Spinal cord (tissue), 10 donors: ENCODE results near the gene CCDC149. TPM values are rescaled to one million over a fixed set of nuclear protein-coding genes. Genes with fewer than 3 reads are reported as not detected.

ENCODE experiments used
- DNase-seq, 6 donors: peaks; one replicate each; pipeline versions ENCODE4 v3.0.0 to v3.0.0-alpha.2; 2013 to 2015; ENCODE audit warnings: low spot score in 6 of 6, low read depth in 4 of 6
- H3K27ac ChIP-seq: one replicate; pipeline ENCODE4 v1.5.1; 2013; ENCODE audit warnings: low read depth, low read length, control low read depth
- H3K27me3 ChIP-seq: one replicate; pipeline ENCODE4 v1.6.1; 2013; ENCODE audit warnings: low read length; ENCODE audit not compliant: control insufficient read depth, insufficient read depth
- H3K36me3 ChIP-seq: one replicate; pipeline ENCODE4 v1.6.1; 2013; ENCODE audit warnings: low read length; ENCODE audit not compliant: control insufficient read depth, insufficient read depth
- H3K4me1 ChIP-seq: one replicate; pipeline ENCODE4 v1.6.1; 2013; ENCODE audit warnings: low read length; ENCODE audit not compliant: control insufficient read depth, insufficient read depth
- H3K4me3 ChIP-seq: one replicate; pipeline ENCODE4 v1.5.1; 2013; ENCODE audit warnings: low read depth, low read length, control low read depth
- H3K9me3 ChIP-seq: one replicate; pipeline ENCODE4 v1.6.1; 2013; ENCODE audit warnings: low read length; ENCODE audit not compliant: control insufficient read depth, insufficient read depth
- WGBS: methylation state at CpG from one replicate; pipeline ENCODE4 v1.1.5; 2013; ENCODE audit warnings: missing lambda C conversion rate; ENCODE audit not compliant: insufficient coverage; 5-methylcytosine and 5-hydroxymethylcytosine counted together
- polyA plus RNA-seq, 2 donors: library from polyadenylated mRNA; unstranded; fragments of 120-200 nt; gene quantifications; one replicate each; pipeline ENCODE4 v1.2.1, GENCODE V29; 2013; ENCODE audit not compliant: insufficient read length in 2 of 2
- total RNA-seq, 2 donors: library from RNA; depleted of rRNA in 1 of 2; stranded (reverse); fragments of 120-200 nt in 1 of 2; fragments of >200 nt in 1 of 2; gene quantifications; one replicate each; pipeline versions ENCODE4 v1.2.3 to v1.2.4, GENCODE V29; 2013 to 2014
- donor health status: healthy.

The CCDC149 gene
- total and polyA plus RNA-seq, 4 donors, result 15.0 to 27.1 (median 23.3) TPM

- no peak overlapping the region for H3K4me3 ChIP-seq
- H3K9me3 ChIP-seq, result no peaks in the 10 kb centered on the region
- H3K36me3 ChIP-seq, result peaks cover 5% of the 10 kb centered on the region
- no peak for DNase-seq
- H3K4me1 ChIP-seq, result peaks cover 8% of the 10 kb centered on the region
- WGBS, result 87% methylated on average over 2 of the region's 3 CpGs
- H3K27ac ChIP-seq, result no peak overlapping the region
- H3K27me3 ChIP-seq, result no peaks in the 10 kb centered on the region
These were observed 24.9 kb downstream of the CCDC149 start for GRCh38 chr4:24887881-24888430.

- H3K36me3 ChIP-seq, result peaks cover under 1% of the 10 kb centered on the region
- H3K4me1 ChIP-seq, result peaks cover 8% of the 10 kb centered on the region
- H3K27ac ChIP-seq, result no peak overlapping the region
- no CpG with 5 or more reads among the region's 3 CpGs for WGBS
- no peak for DNase-seq
- no peak overlapping the region for H3K4me3 ChIP-seq
- H3K27me3 ChIP-seq, result no peaks in the 10 kb centered on the region
- H3K9me3 ChIP-seq, result no peaks in the 10 kb centered on the region
These were observed 26.2 kb downstream of the CCDC149 start for GRCh38 chr4:24886596-24886995.

GRCh38 chr4:24885342-24885741 lies 27.5 kb downstream of the CCDC149 start:
- Histone ChIP-seq H3K27me3 (no peaks in the 10 kb centered on the region), H3K36me3 (no peaks in the 10 kb centered on the region), H3K9me3 (no peaks in the 10 kb centered on the region), H3K27ac (no peak overlapping the region), H3K4me1 (peaks cover 8% of the 10 kb centered on the region), H3K4me3 (no peak overlapping the region)
- DNase-seq, result peak in 3 of 6 donors; percentile 15 to 64 (median 50)
- WGBS, result 28% methylated on average over 8 of the region's 8 CpGs

- Histone ChIP-seq H3K36me3 (no peaks in the 10 kb centered on the region), H3K27me3 (no peaks in the 10 kb centered on the region), H3K27ac (no peak overlapping the region), H3K4me1 (peaks cover 8% of the 10 kb centered on the region), H3K4me3 (no peak overlapping the region), H3K9me3 (no peaks in the 10 kb centered on the region)
- WGBS, result 68% methylated on average over 6 of the region's 8 CpGs
- no peak for DNase-seq
These were observed 27.9 kb downstream of the CCDC149 start for GRCh38 chr4:24884902-24885301.

GRCh38 chr4:24881508-24882196 lies 31.2 kb downstream of the CCDC149 start:
- H3K27me3 ChIP-seq, result no peaks in the 10 kb centered on the region
- H3K9me3 ChIP-seq, result no peaks in the 10 kb centered on the region
- DNase-seq, result no peak
- H3K27ac ChIP-seq, result no peak overlapping the region
- H3K4me3 ChIP-seq, result no peak overlapping the region
- no peaks in the 10 kb centered on the region for H3K36me3 ChIP-seq
- no CpG with 5 or more reads among the region's 3 CpGs for WGBS
- H3K4me1 ChIP-seq, result peaks cover 11% of the 10 kb centered on the region

GRCh38 chr4:24880186-24880585 lies 32.7 kb downstream of the CCDC149 start:
- no peak overlapping the region for H3K4me3 ChIP-seq
- peaks cover 7% of the 10 kb centered on the region for H3K4me1 ChIP-seq
- H3K36me3 ChIP-seq, result peaks cover 3% of the 10 kb centered on the region
- H3K27me3 ChIP-seq, result no peaks in the 10 kb centered on the region
- no peak for DNase-seq
- WGBS, result no CpG with 5 or more reads among the region's 8 CpGs
- H3K9me3 ChIP-seq, result no peaks in the 10 kb centered on the region
- H3K27ac ChIP-seq, result no peak overlapping the region

GRCh38 chr4:24878636-24879016 lies 34.2 kb downstream of the CCDC149 start:
- Histone ChIP-seq H3K9me3 (no peaks in the 10 kb centered on the region), H3K36me3 (peaks cover 9% of the 10 kb centered on the region), H3K27me3 (no peaks in the 10 kb centered on the region), H3K4me1 (peaks cover 2% of the 10 kb centered on the region), H3K27ac (no peak overlapping the region), H3K4me3 (no peak overlapping the region)
- WGBS, result 70% methylated on average over 7 of the region's 8 CpGs
- no peak for DNase-seq

GRCh38 chr4:24877868-24878635 lies 34.8 kb downstream of the CCDC149 start:
- peak in 1 of 6 donors; percentile 29 for DNase-seq
- Histone ChIP-seq H3K9me3 (no peaks in the 10 kb centered on the region), H3K4me1 (peaks cover 2% of the 10 kb centered on the region), H3K36me3 (peaks cover 9% of the 10 kb centered on the region), H3K27me3 (no peaks in the 10 kb centered on the region), H3K27ac (no peak overlapping the region), H3K4me3 (no peak overlapping the region)
- WGBS, result 51% methylated on average over 6 of the region's 9 CpGs

- WGBS, result 95% methylated on average over 5 of the region's 6 CpGs
- no peak overlapping the region for H3K27ac ChIP-seq
- H3K36me3 ChIP-seq, result peaks cover 9% of the 10 kb centered on the region
- DNase-seq, result no peak
- no peaks in the 10 kb centered on the region for H3K27me3 ChIP-seq
- H3K9me3 ChIP-seq, result no peaks in the 10 kb centered on the region
- no peak overlapping the region for H3K4me3 ChIP-seq
- peaks cover 2% of the 10 kb centered on the region for H3K4me1 ChIP-seq
These were observed 36.4 kb downstream of the CCDC149 start for GRCh38 chr4:24876431-24876830.
